Measurements from ENCODE around the gene OR51E1. TPM values are rescaled to one million over a fixed set of nuclear protein-coding genes. Genes with fewer than 3 reads are reported as not detected.

OR51E1 gene
- total and polyA plus RNA-seq, 7 experiments from 2014 or later, result not detected

GRCh38 chr11:4610258-4610935 is 33.4 kb upstream of the OR51E1 start:
- peak in 5 of 9 donors; percentile 6 to 21 (median 17) for DNase-seq
- Mint-ChIP-seq H3K36me3 (peaks cover 0 to 7% (median 0%) of the 10 kb centered on the region in 5 donors), H3K4me3 (peak overlapping the region; percentile 58 to 93 (median 80)), H3K4me1 (peaks cover 23 to 53% (median 45%) of the 10 kb centered on the region in 7 donors), H3K27me3 (peaks cover 0 to 12% (median 0%) of the 10 kb centered on the region in 5 donors), H3K27ac (peak overlapping the region; percentile 18 to 96 (median 92)), H3K9me3 (peaks cover 0 to 9% (median 0%) of the 10 kb centered on the region in 11 donors)
- Histone ChIP-seq H3K4me3 (ENCODE audit: low read length) (peak overlapping the region; percentile 59), H3K36me3 (ENCODE audit: control insufficient read depth in 2 of 3, insufficient read depth in 3 of 3, low read length in 3 of 3) (peaks cover 0 to 5% (median 0%) of the 10 kb centered on the region in 3 experiments), H3K4me1 (ENCODE audit: control insufficient read depth in 2 of 2, insufficient read depth in 2 of 2, low read length in 2 of 2) (peaks cover 15 to 22% of the 10 kb centered on the region in 2 donors), H3K9me3 (ENCODE audit: control insufficient read depth in 2 of 3, low read length in 3 of 3) (no peaks in the 10 kb centered on the region), H3K27me3 (ENCODE audit: control insufficient read depth in 2 of 2, insufficient read depth in 2 of 2, low read length in 2 of 2) (no peaks in the 10 kb centered on the region), H3K27ac (ENCODE audit: low read depth, low read length) (peak overlapping the region; percentile 18)
- ChIA-PET CTCF (no interaction called here), POLR2A (no interaction called here)
- no peak for ATAC-seq
- intact Hi-C loops (cut with micrococcal nuclease), result no loop called here

GRCh38 chr11:4611986-4612385 is 31.8 kb upstream of the OR51E1 start:
- intact Hi-C loops (cut with micrococcal nuclease), result no loop called here
- ATAC-seq (no peak), DNase-seq (no peak)
- Mint-ChIP-seq H3K4me3 (no peak overlapping the region), H3K9me3 (peaks cover 0 to 12% (median 0%) of the 10 kb centered on the region in 11 donors), H3K27ac (peak overlapping the region in 1 of 9 donors; percentile 49), H3K27me3 (peaks cover 0 to 14% (median 5%) of the 10 kb centered on the region in 5 donors), H3K36me3 (peaks cover 0 to 2% (median 0%) of the 10 kb centered on the region in 5 donors), H3K4me1 (peaks cover 20 to 38% (median 32%) of the 10 kb centered on the region in 7 donors)
- Histone ChIP-seq H3K9me3 (ENCODE audit: control insufficient read depth in 2 of 3, low read length in 3 of 3) (no peaks in the 10 kb centered on the region), H3K36me3 (ENCODE audit: control insufficient read depth in 2 of 3, insufficient read depth in 3 of 3, low read length in 3 of 3) (peaks cover 0 to 5% (median 0%) of the 10 kb centered on the region in 3 experiments), H3K4me3 (ENCODE audit: low read length) (no peak overlapping the region), H3K4me1 (ENCODE audit: control insufficient read depth in 2 of 2, insufficient read depth in 2 of 2, low read length in 2 of 2) (peaks cover 14 to 17% of the 10 kb centered on the region in 2 donors), H3K27me3 (ENCODE audit: control insufficient read depth in 2 of 2, insufficient read depth in 2 of 2, low read length in 2 of 2) (no peaks in the 10 kb centered on the region), H3K27ac (ENCODE audit: low read depth, low read length) (no peak overlapping the region)
- POLR2A ChIA-PET, result interaction anchor here (1.2 kb wide), 1 partner anchor 8 kb away, joined by 3 read pairs; no protein-coding TSS in a partner anchor
- CTCF ChIA-PET, result no interaction called here

GRCh38 chr11:4615856-4616444 is 27.8 kb upstream of the OR51E1 start:
- no peaks in the 10 kb centered on the region for H3K4me1 ChIP-seq (ENCODE audit: control insufficient read depth in 2 of 2, insufficient read depth in 2 of 2, low read length in 2 of 2)
- Mint-ChIP-seq H3K4me3 (no peak overlapping the region), H3K4me1 (peaks cover 0 to 4% (median 0%) of the 10 kb centered on the region in 7 donors), H3K36me3 (no peaks in the 10 kb centered on the region), H3K9me3 (peaks cover 0 to 6% (median 0%) of the 10 kb centered on the region in 11 donors), H3K27ac (no peak overlapping the region), H3K27me3 (peaks cover 0 to 21% (median 17%) of the 10 kb centered on the region in 5 donors)
- ChIA-PET POLR2A (no interaction called here), CTCF (no interaction called here)
- intact Hi-C loops (cut with micrococcal nuclease), result no loop called here
- H3K27me3 ChIP-seq (ENCODE audit: control insufficient read depth in 2 of 2, insufficient read depth in 2 of 2, low read length in 2 of 2), result peaks cover 0 to 3% of the 10 kb centered on the region in 2 donors
- H3K27ac ChIP-seq (ENCODE audit: low read depth, low read length), result no peak overlapping the region
- H3K36me3 ChIP-seq (ENCODE audit: control insufficient read depth in 2 of 3, insufficient read depth in 3 of 3, low read length in 3 of 3), result no peaks in the 10 kb centered on the region
- ATAC-seq, result no peak
- no peaks in the 10 kb centered on the region for H3K9me3 ChIP-seq (ENCODE audit: control insufficient read depth in 2 of 3, low read length in 3 of 3)
- H3K4me3 ChIP-seq (ENCODE audit: low read length), result no peak overlapping the region
- DNase-seq, result no peak

- no peaks in the 10 kb centered on the region for H3K36me3 ChIP-seq (ENCODE audit: control insufficient read depth in 2 of 3, insufficient read depth in 3 of 3, low read length in 3 of 3)
- H3K4me3 ChIP-seq (ENCODE audit: low read length), result no peak overlapping the region
- DNase-seq, result no peak
- peaks cover 0 to 3% (median 0%) of the 10 kb centered on the region in 7 donors for H3K4me1 Mint-ChIP-seq
- peaks cover 8 to 26% (median 21%) of the 10 kb centered on the region in 5 donors for H3K27me3 Mint-ChIP-seq
- H3K36me3 Mint-ChIP-seq, result no peaks in the 10 kb centered on the region
- no peaks in the 10 kb centered on the region for H3K4me1 ChIP-seq (ENCODE audit: control insufficient read depth in 2 of 2, insufficient read depth in 2 of 2, low read length in 2 of 2)
- ATAC-seq, result no peak
- H3K27ac ChIP-seq (ENCODE audit: low read depth, low read length), result no peak overlapping the region
- H3K27ac Mint-ChIP-seq, result no peak overlapping the region
- no peaks in the 10 kb centered on the region for H3K9me3 ChIP-seq (ENCODE audit: control insufficient read depth in 2 of 3, low read length in 3 of 3)
- intact Hi-C loops (cut with micrococcal nuclease), result no loop called here
- peaks cover 0 to 3% of the 10 kb centered on the region in 2 donors for H3K27me3 ChIP-seq (ENCODE audit: control insufficient read depth in 2 of 2, insufficient read depth in 2 of 2, low read length in 2 of 2)
- ChIA-PET POLR2A (no interaction called here), CTCF (no interaction called here)
- H3K9me3 Mint-ChIP-seq, result peaks cover 0 to 15% (median 0%) of the 10 kb centered on the region in 11 donors
- H3K4me3 Mint-ChIP-seq, result no peak overlapping the region
These were observed 24.3 kb upstream of the OR51E1 start for GRCh38 chr11:4619514-4619913.

- intact Hi-C loops (cut with micrococcal nuclease), result loop anchor here in 1 of 2 donors (5.0 kb wide), 1 partner anchor 756 kb away; the partner anchor contains the start of gene OR51M1
- no peaks in the 10 kb centered on the region for H3K4me1 Mint-ChIP-seq
- Histone ChIP-seq H3K9me3 (ENCODE audit: control insufficient read depth in 2 of 3, low read length in 3 of 3) (peaks cover 0 to 13% (median 0%) of the 10 kb centered on the region in 3 experiments), H3K27me3 (ENCODE audit: control insufficient read depth in 2 of 2, insufficient read depth in 2 of 2, low read length in 2 of 2) (no peaks in the 10 kb centered on the region), H3K36me3 (ENCODE audit: control insufficient read depth in 2 of 3, insufficient read depth in 3 of 3, low read length in 3 of 3) (no peaks in the 10 kb centered on the region), H3K4me3 (ENCODE audit: low read length) (no peak overlapping the region), H3K4me1 (ENCODE audit: control insufficient read depth in 2 of 2, insufficient read depth in 2 of 2, low read length in 2 of 2) (no peaks in the 10 kb centered on the region), H3K27ac (ENCODE audit: low read depth, low read length) (no peak overlapping the region)
- H3K36me3 Mint-ChIP-seq, result peaks cover 0 to 15% (median 6%) of the 10 kb centered on the region in 5 donors
- ChIA-PET CTCF (interaction anchor here (1.6 to 3.3 kb wide), 2 partner anchors 10 to 11 kb away, joined by 3 to 15 read pairs; partner anchors contain the start of gene OR51D1), POLR2A (no interaction called here)
- DNase-seq (peak in 6 of 9 donors; percentile 8 to 57 (median 20)), ATAC-seq (no peak)
- peaks cover 5 to 50% (median 13%) of the 10 kb centered on the region in 11 donors for H3K9me3 Mint-ChIP-seq
- H3K4me3 Mint-ChIP-seq, result no peak overlapping the region
- H3K27ac Mint-ChIP-seq, result peak overlapping the region in 1 of 9 donors; percentile 26
- peaks cover 35 to 52% (median 43%) of the 10 kb centered on the region in 5 donors for H3K27me3 Mint-ChIP-seq
These were observed 17.3 kb upstream of the OR51E1 start for GRCh38 chr11:4626207-4627099.

GRCh38 chr11:4636136-4636535 is 7.6 kb upstream of the OR51E1 start:
- POLR2A ChIA-PET, result interaction anchor here (0.7 kb wide), 1 partner anchor 112 kb away, joined by 3 read pairs; no protein-coding TSS in a partner anchor
- Histone ChIP-seq H3K27ac (ENCODE audit: low read depth, low read length) (no peak overlapping the region), H3K4me3 (ENCODE audit: low read length) (no peak overlapping the region), H3K36me3 (ENCODE audit: control insufficient read depth in 2 of 3, insufficient read depth in 3 of 3, low read length in 3 of 3) (no peaks in the 10 kb centered on the region), H3K9me3 (ENCODE audit: control insufficient read depth in 2 of 3, low read length in 3 of 3) (no peaks in the 10 kb centered on the region), H3K4me1 (ENCODE audit: control insufficient read depth in 2 of 2, insufficient read depth in 2 of 2, low read length in 2 of 2) (no peaks in the 10 kb centered on the region), H3K27me3 (ENCODE audit: control insufficient read depth in 2 of 2, insufficient read depth in 2 of 2, low read length in 2 of 2) (no peaks in the 10 kb centered on the region)
- no peak overlapping the region for H3K27ac Mint-ChIP-seq
- DNase-seq (no peak), ATAC-seq (no peak)
- H3K4me3 Mint-ChIP-seq, result no peak overlapping the region
- H3K36me3 Mint-ChIP-seq, result no peaks in the 10 kb centered on the region
- H3K9me3 Mint-ChIP-seq, result peaks cover 0 to 5% (median 0%) of the 10 kb centered on the region in 11 donors
- intact Hi-C loops (cut with micrococcal nuclease), result loop anchor here (2.0 to 5.0 kb wide), 3 partner anchors 447 to 1171 kb away; partner anchors contain the start of gene OR52N2 (in 1 of the 2)
- peaks cover 5 to 24% (median 11%) of the 10 kb centered on the region in 5 donors for H3K27me3 Mint-ChIP-seq
- CTCF ChIA-PET, result interaction anchor here (1.1 to 2.0 kb wide), 7 partner anchors 8 to 1717 kb away, joined by 3 to 15 read pairs (median 4); partner anchors contain the start of gene OR52N2
- H3K4me1 Mint-ChIP-seq, result no peaks in the 10 kb centered on the region
